Thyroid gland (tissue), 4 donors: ENCODE measurements around the gene UST. TPM values are rescaled to one million over a fixed set of nuclear protein-coding genes. Genes with fewer than 3 reads are reported as not detected.

Source experiments
- DNase-seq, 2 donors: peaks; one replicate each; pipeline ENCODE4 v3.0.0-alpha.2; 2019
- H3K27ac ChIP-seq, 3 donors: fragments of 200-600 bp; sonication (generic); 1 replicate in 2 of 3; 2 replicates in 1 of 3; pipeline ENCODE4 v1.5.1; 2016 to 2019; ENCODE audit warnings: mild to moderate bottlenecking in 1 of 3, moderate library complexity in 1 of 3
- H3K27me3 ChIP-seq: fragments of 200-600 bp; sonication (generic); one replicate; pipeline ENCODE4 v1.5.1; 2019
- H3K36me3 ChIP-seq, 2 donors: fragments of 200-600 bp; sonication (generic); one replicate each; pipeline ENCODE4 v1.5.1; 2016 to 2019
- H3K4me1 ChIP-seq, 2 donors: fragments of 200-600 bp; sonication (generic); one replicate each; pipeline ENCODE4 v1.5.1; 2017 to 2019
- H3K4me3 ChIP-seq, 3 donors: fragments of 200-600 bp; sonication (generic); replicated peaks in 1 of 3; 1 replicate in 2 of 3; 2 replicates in 1 of 3; pipeline ENCODE4 v1.5.1; 2016; ENCODE audit warnings: mild to moderate bottlenecking in 1 of 3
- H3K9me3 ChIP-seq: fragments of 200-600 bp; sonication (generic); one replicate; pipeline ENCODE4 v1.5.1; 2017
- POLR2A ChIP-seq, 2 donors: fragments of 450-650 bp; IDR thresholded peaks; one replicate each; pipeline ENCODE4 v1.6.1; 2017; ENCODE audit warnings: antibody characterized with exemption in 2 of 2, mild to moderate bottlenecking in 2 of 2, moderate library complexity in 1 of 2
- WGBS, 2 donors: methylation state at CpG; one replicate each; pipeline ENCODE4 v1.1.5; 2017; 5-methylcytosine and 5-hydroxymethylcytosine counted together
- intact Hi-C: fragments of 100-400 bp; cut with DNase I; formaldehyde crosslinking; loops from one replicate; pipeline ENCODE4 v1.15.1; 2023
- total RNA-seq, 4 donors: library from RNA; depleted of rRNA; stranded (reverse); fragments of >200 nt; gene quantifications; one replicate each; pipeline ENCODE4 v1.2.3, GENCODE V29; 2016
- TF ChIP-seq, protein P1 (sequence below), 6 experiments: fragments of 200-600 bp in 3 of 6; fragments of 450-650 bp in 3 of 6; sonication (generic) in 3 of 6; IDR thresholded peaks; one replicate each; pipeline ENCODE4 v1.5.1; 2016 to 2019; ENCODE audit warnings: antibody characterized with exemption in 6 of 6, mild to moderate bottlenecking in 2 of 6, inconsistent platforms in 1 of 6, moderate library complexity in 1 of 6

Gene UST
- total RNA-seq, 4 donors from 2014 or later = 73.4 to 91.2 (median 81.4) TPM

DNA sequence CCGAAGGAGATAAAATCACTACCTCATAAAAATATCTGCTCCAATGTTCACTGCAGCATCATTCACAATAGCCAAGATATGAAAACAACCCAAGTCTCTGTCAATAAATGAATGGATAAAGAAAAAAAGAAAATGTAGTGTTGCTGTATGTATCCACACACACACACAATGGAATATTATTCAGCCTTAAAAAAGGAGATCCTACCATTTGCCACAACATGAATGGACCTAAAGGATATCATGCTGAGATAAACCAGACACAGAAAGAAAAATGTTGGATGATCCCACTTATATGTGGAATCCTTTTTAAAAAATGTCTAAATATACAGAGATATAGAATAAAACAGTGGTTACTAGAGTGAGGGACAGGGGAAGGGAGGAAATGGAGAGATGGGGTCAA is 378.5 kb downstream of the UST start:
- intact Hi-C loops = no loop called here
- Histone ChIP-seq H3K27ac (no peak overlapping the region), H3K4me3 (no peak overlapping the region), H3K9me3 (no peaks in the 10 kb centered on the region), H3K4me1 (peaks cover 4 to 7% of the 10 kb centered on the region in 2 donors), H3K36me3 (no peaks in the 10 kb centered on the region), H3K27me3 (no peaks in the 10 kb centered on the region)
- WGBS, 2 donors = 93 to 95% methylated on average over 1 of the region's 1 CpG
- DNase-seq = no peak
- TF ChIP-seq POLR2A (IDR thresholded peaks at IDR 0.05) = no peak
- TF ChIP-seq, protein P1, sequence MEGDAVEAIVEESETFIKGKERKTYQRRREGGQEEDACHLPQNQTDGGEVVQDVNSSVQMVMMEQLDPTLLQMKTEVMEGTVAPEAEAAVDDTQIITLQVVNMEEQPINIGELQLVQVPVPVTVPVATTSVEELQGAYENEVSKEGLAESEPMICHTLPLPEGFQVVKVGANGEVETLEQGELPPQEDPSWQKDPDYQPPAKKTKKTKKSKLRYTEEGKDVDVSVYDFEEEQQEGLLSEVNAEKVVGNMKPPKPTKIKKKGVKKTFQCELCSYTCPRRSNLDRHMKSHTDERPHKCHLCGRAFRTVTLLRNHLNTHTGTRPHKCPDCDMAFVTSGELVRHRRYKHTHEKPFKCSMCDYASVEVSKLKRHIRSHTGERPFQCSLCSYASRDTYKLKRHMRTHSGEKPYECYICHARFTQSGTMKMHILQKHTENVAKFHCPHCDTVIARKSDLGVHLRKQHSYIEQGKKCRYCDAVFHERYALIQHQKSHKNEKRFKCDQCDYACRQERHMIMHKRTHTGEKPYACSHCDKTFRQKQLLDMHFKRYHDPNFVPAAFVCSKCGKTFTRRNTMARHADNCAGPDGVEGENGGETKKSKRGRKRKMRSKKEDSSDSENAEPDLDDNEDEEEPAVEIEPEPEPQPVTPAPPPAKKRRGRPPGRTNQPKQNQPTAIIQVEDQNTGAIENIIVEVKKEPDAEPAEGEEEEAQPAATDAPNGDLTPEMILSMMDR (IDR thresholded peaks at IDR 0.05) = no peak
